Hair follicular keratinocyte (primary cell): Measurements from ENCODE around the gene MLN. TPM values are rescaled to one million over a fixed set of nuclear protein-coding genes. Genes with fewer than 3 reads are reported as not detected.

Source experiments
- total RNA-seq: library from RNA; depleted of rRNA; stranded (reverse); fragments of >200 nt; gene quantifications from 2 replicates; pipeline ENCODE4 v1.2.3, GENCODE V29; 2015

Gene MLN
- total RNA-seq = not detected in 2 replicates

GRCh38 chr6:33803571-33804053 is at the start of gene MLN:
TSS of gene MLN (minus strand) at chr6:33804003. CDS start at chr6:33801163, 2,840 bp downstream.

GRCh38 chr6:33788694-33789549 is 14.9 kb downstream of the MLN start, which contains the start of gene LEMD2:
TSS of gene LEMD2 (minus strand) at chr6:33789130. CDS start at chr6:33789116, 14 bp downstream.

DNA sequence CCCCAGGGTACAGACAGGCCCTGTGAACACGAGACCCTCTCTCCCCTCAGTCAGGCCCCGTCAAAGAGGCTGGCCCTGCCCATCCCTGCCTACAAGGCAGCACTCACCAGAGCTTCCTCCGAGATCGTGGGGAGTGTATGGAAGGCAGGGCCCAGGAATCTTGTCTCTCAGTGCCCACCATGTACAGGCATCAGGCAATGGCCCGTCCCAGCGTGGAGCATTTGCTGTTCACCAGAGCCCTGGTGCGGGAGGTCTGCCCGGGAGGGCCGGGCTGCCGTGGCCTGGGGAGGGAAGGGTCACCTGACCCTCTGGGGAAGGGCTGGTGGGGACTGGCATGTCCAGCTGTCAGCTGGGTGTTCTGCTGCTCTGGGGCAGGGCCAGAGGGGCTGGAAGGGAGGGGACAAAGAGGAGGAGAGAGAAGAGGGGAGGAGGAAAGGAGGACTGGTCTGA is 57.1 kb downstream of the MLN start, which contains the start of gene IP6K3:
IP6K3 (minus strand) TSS at position 255 of the 450 bp plus-strand sequence. CDS start 11,429 bp downstream, outside the sequence.

Other genes starting within 250 kb of the MLN start
- 38.7 and 42.7 TPM in 2 replicates for gene BAK1, start 223.7 kb downstream of the MLN start, total RNA-seq
- 74.2 and 125 TPM in 2 replicates for gene ITPR3, start 182.7 kb downstream of the MLN start, total RNA-seq
- gene UQCC2, start 92.3 kb downstream of the MLN start, total RNA-seq = 42.2 and 60.3 TPM in 2 replicates
- not detected in 2 replicates for gene IP6K3, start 57.1 kb downstream of the MLN start, total RNA-seq
- 55.8 and 57.2 TPM in 2 replicates for gene LEMD2, start 14.9 kb downstream of the MLN start, total RNA-seq